HT1080 (cell line): Measurements from ENCODE around the gene KRTAP4-4. TPM values are rescaled to one million over a fixed set of nuclear protein-coding genes. Genes with fewer than 3 reads are reported as not detected.

Source experiments
- DNase-seq: peaks from one replicate; pipeline ENCODE4 v3.0.0-alpha.2; 2015; ENCODE audit warnings: low read depth
- small RNA-seq: library from RNA; depleted of rRNA; stranded (forward); fragments of <200 nt; gene quantifications from one replicate; pipeline ENCODE3, GENCODE V24; 2014
- total RNA-seq: library from RNA; depleted of rRNA; stranded (reverse); fragments of >200 nt; shearing (Covaris generic); gene quantifications from 2 replicates; pipeline ENCODE4 v1.2.3, GENCODE V29; 2014; rRNA removed

Gene KRTAP4-4
- total RNA-seq, 1 experiment from 2014 or later: not detected

DNA sequence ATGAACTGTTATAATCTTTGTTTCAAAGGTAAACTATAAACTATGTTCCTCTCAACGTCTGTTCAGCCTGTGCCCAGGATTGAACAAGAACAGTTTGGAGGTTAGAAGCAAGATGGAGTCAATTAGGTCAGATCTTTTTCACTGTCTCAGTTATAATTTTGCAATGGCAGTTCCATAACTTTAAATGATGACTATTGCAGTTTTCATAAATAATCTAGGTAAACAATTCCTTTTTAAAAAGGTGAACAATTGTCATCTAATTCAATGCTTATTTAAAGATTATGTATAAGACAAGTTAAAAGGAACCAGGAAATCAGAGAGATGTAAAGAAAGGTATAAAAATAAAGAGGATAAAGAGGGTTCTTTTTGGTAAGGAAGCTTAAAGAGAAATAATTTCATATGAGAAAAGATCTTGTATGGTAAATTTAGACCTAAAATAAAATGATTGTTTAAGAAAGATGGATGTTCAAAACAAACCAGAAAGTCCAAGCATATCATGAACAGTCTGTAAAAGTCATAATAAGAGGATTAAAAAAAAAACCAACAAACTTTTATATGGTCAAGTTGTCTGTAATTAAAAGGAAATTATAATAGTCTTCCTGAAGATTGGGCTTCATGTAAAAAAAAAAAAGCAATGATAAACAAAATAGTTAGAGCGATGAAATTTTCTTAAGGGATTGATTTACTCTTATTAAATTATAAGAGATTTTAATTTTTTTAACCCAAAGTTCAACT, 49.2 kb downstream of the KRTAP4-4 start:
- no peak for DNase-seq

Small RNA genes within 50 kb of the gene (small RNA-seq; reads per million reads assigned to genes)
- gene KRTAP4-17P: not detected

Other genes starting within 250 kb of the KRTAP4-4 start
- gene KRT23, start 223.1 kb downstream of the KRTAP4-4 start, total RNA-seq: 0.33 TPM in 1 of 2 replicates, not detected in the other
- gene KRT39, start 193.8 kb downstream of the KRTAP4-4 start, total RNA-seq: not detected in 2 replicates
- not detected in 2 replicates for gene KRT40, start 176.4 kb downstream of the KRTAP4-4 start, total RNA-seq
- gene KRTAP3-3, start 166.6 kb downstream of the KRTAP4-4 start, total RNA-seq: not detected in 2 replicates
- not detected in 2 replicates for gene KRTAP3-2, start 160.8 kb downstream of the KRTAP4-4 start, total RNA-seq
- not detected in 2 replicates for gene KRTAP3-1, start 151.6 kb downstream of the KRTAP4-4 start, total RNA-seq
- not detected in 2 replicates for gene KRTAP1-5, start 133.5 kb downstream of the KRTAP4-4 start, total RNA-seq
- gene KRTAP1-4, start 130.6 kb downstream of the KRTAP4-4 start, total RNA-seq: not detected in 2 replicates
- not detected in 2 replicates for gene KRTAP1-3, start 125.9 kb downstream of the KRTAP4-4 start, total RNA-seq
- not detected in 2 replicates for gene KRTAP1-1, start 119.3 kb downstream of the KRTAP4-4 start, total RNA-seq
- 2.0 TPM in 1 of 2 replicates, not detected in the other for gene KRTAP2-1, start 113.4 kb downstream of the KRTAP4-4 start, total RNA-seq
- gene KRTAP2-2, start 105.5 kb downstream of the KRTAP4-4 start, total RNA-seq: not detected in 2 replicates
- 1.2 and 6.2 TPM in 2 replicates for gene KRTAP2-3, start 100.6 kb downstream of the KRTAP4-4 start, total RNA-seq
- not detected in 2 replicates for gene KRTAP2-4, start 94.9 kb downstream of the KRTAP4-4 start, total RNA-seq
- gene KRTAP4-7, start 76.6 kb downstream of the KRTAP4-4 start, total RNA-seq: not detected in 2 replicates
- not detected in 2 replicates for gene KRTAP4-8, start 62.6 kb downstream of the KRTAP4-4 start, total RNA-seq
- gene KRTAP4-16, start 58.5 kb downstream of the KRTAP4-4 start, total RNA-seq: not detected in 2 replicates
- gene KRTAP4-9, start 55.4 kb downstream of the KRTAP4-4 start, total RNA-seq: 0.29 and 0.57 TPM in 2 replicates
- not detected in 2 replicates for gene KRTAP4-11, start 42.4 kb downstream of the KRTAP4-4 start, total RNA-seq
- not detected in 2 replicates for gene KRTAP4-12, start 36.6 kb downstream of the KRTAP4-4 start, total RNA-seq
- not detected in 2 replicates for gene KRTAP4-6, start 20.2 kb downstream of the KRTAP4-4 start, total RNA-seq
- not detected in 2 replicates for gene KRTAP4-5, start 10.9 kb downstream of the KRTAP4-4 start, total RNA-seq
- gene KRTAP4-3, start 7.5 kb upstream of the KRTAP4-4 start, total RNA-seq: not detected in 2 replicates
- gene KRTAP4-2, start 17.5 kb upstream of the KRTAP4-4 start, total RNA-seq: not detected in 2 replicates
- gene KRTAP4-1, start 24.2 kb upstream of the KRTAP4-4 start, total RNA-seq: not detected in 2 replicates
- not detected in 2 replicates for gene KRTAP9-1, start 29.1 kb upstream of the KRTAP4-4 start, total RNA-seq
- not detected in 2 replicates for gene KRTAP9-2, start 65.9 kb upstream of the KRTAP4-4 start, total RNA-seq
- gene KRTAP9-3, start 71.7 kb upstream of the KRTAP4-4 start, total RNA-seq: not detected in 2 replicates
- gene KRTAP9-8, start 77.3 kb upstream of the KRTAP4-4 start, total RNA-seq: not detected in 2 replicates
- gene KRTAP9-4, start 88.9 kb upstream of the KRTAP4-4 start, total RNA-seq: not detected in 2 replicates
- gene KRTAP9-9, start 94.6 kb upstream of the KRTAP4-4 start, total RNA-seq: not detected in 2 replicates
- not detected in 2 replicates for gene KRTAP9-6, start 104.6 kb upstream of the KRTAP4-4 start, total RNA-seq
- gene KRTAP9-7, start 115.0 kb upstream of the KRTAP4-4 start, total RNA-seq: not detected in 2 replicates
- gene KRTAP29-1, start 142.1 kb upstream of the KRTAP4-4 start, total RNA-seq: not detected in 2 replicates
- gene KRTAP16-1, start 148.6 kb upstream of the KRTAP4-4 start, total RNA-seq: not detected in 2 replicates
- not detected in 2 replicates for gene KRTAP17-1, start 155.0 kb upstream of the KRTAP4-4 start, total RNA-seq
- not detected in 2 replicates for gene KRT33A, start 190.1 kb upstream of the KRTAP4-4 start, total RNA-seq
- not detected in 2 replicates for gene KRT33B, start 209.1 kb upstream of the KRTAP4-4 start, total RNA-seq
- gene KRT34, start 221.6 kb upstream of the KRTAP4-4 start, total RNA-seq: 0.80 and 1.2 TPM in 2 replicates
- gene KRT31, start 236.9 kb upstream of the KRTAP4-4 start, total RNA-seq: not detected in 2 replicates